ENCODE results near the gene LAMTOR5.

LAMTOR5 gene

DNA sequence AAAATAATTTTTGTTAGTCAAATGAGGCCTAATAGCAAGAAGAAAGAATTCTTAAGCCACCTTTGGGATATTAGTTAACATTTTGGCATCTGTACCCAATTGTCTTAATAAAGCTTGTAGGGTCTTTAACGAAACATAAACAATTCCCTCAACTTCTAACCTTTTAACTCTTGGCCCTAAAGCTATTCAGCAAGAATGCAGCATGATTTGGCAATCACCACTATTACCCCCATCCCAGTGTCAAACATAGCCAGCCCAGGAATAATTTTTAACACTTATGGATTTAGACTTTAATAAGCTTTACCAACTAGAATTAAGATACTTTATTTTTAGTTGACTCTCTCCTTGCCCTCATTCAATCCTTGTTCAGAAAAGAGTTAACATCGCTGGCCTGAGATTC lies 14.2 kb downstream of the LAMTOR5 start:
- H3K27ac ChIP-seq (ENCODE audit: low read depth in 2 of 2, low read length in 2 of 2), result peak overlapping the region in 1 of 2 donors; percentile 9
- no peak overlapping the region for H3K9ac ChIP-seq (ENCODE audit: low read depth in 1 of 2, low read length in 2 of 2)
- H3K27me3 ChIP-seq (ENCODE audit: control insufficient read depth in 2 of 2, insufficient read depth in 2 of 2, low read length in 2 of 2), result no peaks in the 10 kb centered on the region

DNA sequence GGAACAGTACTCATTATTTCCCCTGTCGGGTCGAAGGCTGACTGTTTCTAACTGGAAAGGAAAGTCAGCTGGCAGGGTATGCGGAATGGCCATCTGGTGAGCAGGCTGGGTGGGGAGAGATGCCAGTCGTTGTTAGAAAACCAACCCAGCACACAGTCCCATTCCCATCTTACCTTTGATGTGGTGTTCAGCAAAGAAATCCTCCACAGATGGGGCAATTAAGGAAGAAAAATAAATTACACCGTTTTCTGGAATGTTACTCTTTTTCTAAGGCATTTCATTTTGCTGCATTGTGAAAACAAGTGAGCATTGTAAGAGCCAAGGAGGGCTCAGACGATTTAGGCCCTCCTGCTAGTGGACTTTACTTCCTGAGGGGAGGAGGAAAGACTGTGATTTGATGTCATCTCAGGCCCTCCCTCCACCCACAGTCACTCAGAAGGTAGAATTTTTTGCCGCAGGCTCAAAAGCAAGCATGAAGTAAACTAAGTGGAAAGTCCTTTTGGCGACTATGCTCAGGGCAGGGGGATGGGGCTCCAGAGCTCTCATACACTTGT lies 16.7 kb downstream of the LAMTOR5 start, which contains the start of gene SLC16A4:
SLC16A4 (minus strand) TSS at position 335 of the 554 bp plus-strand sequence. CDS start 1,703 bp downstream, outside the sequence.
- H3K9me3 ChIP-seq (ENCODE audit: control insufficient read depth in 2 of 2, low read length in 2 of 2), result no peaks in the 10 kb centered on the region
- no peak within 1 kb of the TSS for H3K9ac ChIP-seq (ENCODE audit: low read depth in 1 of 2, low read length in 2 of 2)
- no peaks in the 10 kb centered on the region for H3K27me3 ChIP-seq (ENCODE audit: control insufficient read depth in 2 of 2, insufficient read depth in 2 of 2, low read length in 2 of 2)
- H3K36me3 ChIP-seq (ENCODE audit: control insufficient read depth in 2 of 2, insufficient read depth in 2 of 2, low read length in 2 of 2), result peaks cover 0 to 2% of the 10 kb centered on the region in 2 donors
- H3K4me1 ChIP-seq (ENCODE audit: control insufficient read depth in 2 of 2, insufficient read depth in 2 of 2, low read length in 2 of 2), result peaks cover 0 to 6% of the 10 kb centered on the region in 2 donors
- peak within 1 kb of the TSS; percentile 7 to 37 for H3K4me3 ChIP-seq (ENCODE audit: low read length in 2 of 2)
- H3K27ac ChIP-seq (ENCODE audit: low read depth in 2 of 2, low read length in 2 of 2), result peak within 1 kb of the TSS in 1 of 2 donors; percentile 39

More for the DNA sequence above, 14.2 kb downstream of the LAMTOR5 start:
- Histone ChIP-seq H3K36me3 (ENCODE audit: control insufficient read depth in 2 of 2, insufficient read depth in 2 of 2, low read length in 2 of 2) (peaks cover 0 to 2% of the 10 kb centered on the region in 2 donors), H3K4me3 (ENCODE audit: low read length in 2 of 2) (no peak overlapping the region), H3K9me3 (ENCODE audit: control insufficient read depth in 2 of 2, low read length in 2 of 2) (no peaks in the 10 kb centered on the region), H3K4me1 (ENCODE audit: control insufficient read depth in 2 of 2, insufficient read depth in 2 of 2, low read length in 2 of 2) (peaks cover 0 to 6% of the 10 kb centered on the region in 2 donors)

DNA sequence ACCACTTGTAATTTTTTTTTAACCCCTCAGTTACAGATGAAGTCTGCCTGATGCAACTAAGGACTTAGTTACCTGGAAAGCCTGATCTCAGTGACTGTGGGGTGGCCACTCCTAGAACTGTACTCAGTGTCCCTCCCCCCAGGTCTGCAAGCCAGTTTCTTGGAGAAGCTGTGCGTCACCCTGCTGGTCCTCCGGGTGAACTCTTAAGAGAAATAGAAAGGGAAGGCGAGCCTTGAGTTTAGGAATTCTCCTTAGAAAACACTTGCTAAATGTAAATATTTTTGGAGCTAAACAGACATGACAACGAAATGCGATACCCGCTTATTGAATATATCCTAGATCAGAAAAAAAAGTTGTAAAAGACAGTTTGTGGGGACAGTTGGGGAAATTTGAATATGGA lies 17.4 kb downstream of the LAMTOR5 start:
- Histone ChIP-seq H3K27me3 (ENCODE audit: control insufficient read depth in 2 of 2, insufficient read depth in 2 of 2, low read length in 2 of 2) (no peaks in the 10 kb centered on the region), H3K4me3 (ENCODE audit: low read length in 2 of 2) (no peak overlapping the region), H3K9ac (ENCODE audit: low read depth in 1 of 2, low read length in 2 of 2) (no peak overlapping the region), H3K9me3 (ENCODE audit: control insufficient read depth in 2 of 2, low read length in 2 of 2) (no peaks in the 10 kb centered on the region), H3K36me3 (ENCODE audit: control insufficient read depth in 2 of 2, insufficient read depth in 2 of 2, low read length in 2 of 2) (peaks cover 0 to under 1% of the 10 kb centered on the region in 2 donors), H3K4me1 (ENCODE audit: control insufficient read depth in 2 of 2, insufficient read depth in 2 of 2, low read length in 2 of 2) (peaks cover 0 to 11% of the 10 kb centered on the region in 2 donors), H3K27ac (ENCODE audit: low read depth in 2 of 2, low read length in 2 of 2) (no peak overlapping the region)

DNA sequence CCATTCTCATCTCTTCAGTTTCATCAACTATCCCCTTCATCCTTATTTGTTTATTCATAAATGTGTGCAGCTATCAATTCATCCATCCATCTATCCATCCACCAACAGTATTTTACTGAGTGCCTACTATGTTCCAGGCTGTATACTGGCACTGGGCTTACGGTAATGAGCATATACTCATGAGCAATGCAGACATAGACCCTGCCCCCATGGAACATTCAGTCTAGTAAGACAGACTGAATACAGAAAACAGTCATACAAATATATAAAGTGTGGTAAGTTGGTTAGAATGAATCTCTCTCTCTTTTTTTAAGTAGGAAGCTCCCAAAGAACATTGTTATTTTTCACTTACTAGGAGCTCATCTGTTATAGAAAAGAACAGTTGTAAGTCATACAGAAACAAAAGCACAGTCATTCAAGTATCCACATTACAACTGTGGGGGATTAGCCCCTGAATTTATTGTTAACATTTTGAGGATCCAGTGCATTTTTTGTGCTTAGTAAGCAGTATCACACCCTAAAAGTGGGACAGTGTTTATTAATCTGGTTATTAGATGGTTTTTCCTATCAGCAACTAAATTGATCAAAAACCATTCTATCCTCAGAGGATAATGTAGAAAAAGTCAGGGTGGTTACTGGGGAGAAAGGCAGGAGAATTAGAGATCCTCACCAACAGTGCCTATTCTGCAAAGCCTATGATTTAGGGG lies 20.3 kb downstream of the LAMTOR5 start:
- Histone ChIP-seq H3K4me3 (ENCODE audit: low read length in 2 of 2) (no peak overlapping the region), H3K4me1 (ENCODE audit: control insufficient read depth in 2 of 2, insufficient read depth in 2 of 2, low read length in 2 of 2) (peaks cover 0 to 13% of the 10 kb centered on the region in 2 donors), H3K27ac (ENCODE audit: low read depth in 2 of 2, low read length in 2 of 2) (no peak overlapping the region), H3K36me3 (ENCODE audit: control insufficient read depth in 2 of 2, insufficient read depth in 2 of 2, low read length in 2 of 2) (no peaks in the 10 kb centered on the region), H3K9ac (ENCODE audit: low read depth in 1 of 2, low read length in 2 of 2) (no peak overlapping the region), H3K9me3 (ENCODE audit: control insufficient read depth in 2 of 2, low read length in 2 of 2) (no peaks in the 10 kb centered on the region), H3K27me3 (ENCODE audit: control insufficient read depth in 2 of 2, insufficient read depth in 2 of 2, low read length in 2 of 2) (no peaks in the 10 kb centered on the region)

DNA sequence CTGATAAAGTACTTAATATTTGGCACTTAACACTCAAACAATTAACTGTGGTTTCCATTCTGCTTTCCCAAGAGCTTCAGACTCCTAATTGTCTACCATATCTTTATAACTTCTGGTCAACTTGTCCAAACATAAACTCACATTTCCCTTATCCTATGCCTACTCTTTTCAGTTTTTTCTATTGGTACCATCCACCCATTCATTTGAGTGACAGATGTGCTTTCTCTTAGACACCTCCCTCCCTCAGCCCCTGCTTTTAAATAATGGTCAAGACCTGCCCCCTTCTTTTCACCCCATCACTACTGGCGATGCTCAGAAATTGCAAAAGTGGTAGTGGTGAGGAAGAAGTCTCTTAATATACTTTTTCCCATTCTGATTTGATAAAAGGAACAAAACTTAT lies 22.1 kb downstream of the LAMTOR5 start:
- Histone ChIP-seq H3K27me3 (ENCODE audit: control insufficient read depth in 2 of 2, insufficient read depth in 2 of 2, low read length in 2 of 2) (no peaks in the 10 kb centered on the region), H3K9me3 (ENCODE audit: control insufficient read depth in 2 of 2, low read length in 2 of 2) (no peaks in the 10 kb centered on the region), H3K36me3 (ENCODE audit: control insufficient read depth in 2 of 2, insufficient read depth in 2 of 2, low read length in 2 of 2) (no peaks in the 10 kb centered on the region), H3K27ac (ENCODE audit: low read depth in 2 of 2, low read length in 2 of 2) (peak overlapping the region in 1 of 2 donors; percentile 33), H3K4me1 (ENCODE audit: control insufficient read depth in 2 of 2, insufficient read depth in 2 of 2, low read length in 2 of 2) (peaks cover 0 to 13% of the 10 kb centered on the region in 2 donors), H3K4me3 (ENCODE audit: low read length in 2 of 2) (peak overlapping the region in 1 of 2 donors; percentile 20), H3K9ac (ENCODE audit: low read depth in 1 of 2, low read length in 2 of 2) (no peak overlapping the region)

DNA sequence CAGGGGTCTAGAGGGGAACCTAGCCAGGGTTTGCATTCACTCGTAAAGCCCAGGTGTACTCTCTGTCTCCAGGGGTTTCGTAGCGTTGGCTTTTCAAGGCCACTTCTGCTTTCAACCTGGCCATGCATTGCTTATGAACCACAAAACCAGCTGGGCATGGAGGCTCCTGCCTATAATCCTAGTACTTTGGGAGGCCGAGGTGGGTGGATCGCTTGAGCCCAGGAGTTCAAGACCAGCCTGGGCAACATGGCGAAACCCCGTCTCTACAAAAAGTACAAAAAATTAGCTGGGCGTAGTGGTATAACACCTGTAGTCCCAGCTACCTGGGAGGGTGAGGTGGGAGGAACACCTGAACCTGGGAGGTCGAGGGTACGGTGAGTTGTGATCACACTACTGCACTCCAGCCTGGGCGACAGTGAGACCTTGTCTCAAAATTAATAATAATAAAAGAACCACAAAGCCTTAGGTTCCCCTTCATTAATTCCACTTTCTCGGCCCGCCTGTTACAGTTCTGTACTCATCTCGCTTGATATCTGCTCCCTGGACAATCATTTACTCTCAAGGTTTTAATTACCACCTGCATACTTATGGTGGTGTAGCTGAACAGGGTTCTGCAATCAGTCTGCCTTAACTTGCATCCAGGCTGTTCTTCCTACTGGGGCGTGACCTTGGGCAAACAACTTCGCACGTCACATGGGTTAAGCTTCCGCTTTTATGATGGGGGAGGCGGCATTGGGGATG lies 22.7 kb downstream of the LAMTOR5 start:
- H3K36me3 ChIP-seq (ENCODE audit: control insufficient read depth in 2 of 2, insufficient read depth in 2 of 2, low read length in 2 of 2), result no peaks in the 10 kb centered on the region
- H3K27ac ChIP-seq (ENCODE audit: low read depth in 2 of 2, low read length in 2 of 2), result peak overlapping the region; percentile 45 to 55
- no peaks in the 10 kb centered on the region for H3K9me3 ChIP-seq (ENCODE audit: control insufficient read depth in 2 of 2, low read length in 2 of 2)
- no peaks in the 10 kb centered on the region for H3K27me3 ChIP-seq (ENCODE audit: control insufficient read depth in 2 of 2, insufficient read depth in 2 of 2, low read length in 2 of 2)
- H3K4me3 ChIP-seq (ENCODE audit: low read length in 2 of 2), result peak overlapping the region; percentile 26 to 45
- peaks cover 0 to 13% of the 10 kb centered on the region in 2 donors for H3K4me1 ChIP-seq (ENCODE audit: control insufficient read depth in 2 of 2, insufficient read depth in 2 of 2, low read length in 2 of 2)
- H3K9ac ChIP-seq (ENCODE audit: low read depth in 1 of 2, low read length in 2 of 2), result no peak overlapping the region

DNA sequence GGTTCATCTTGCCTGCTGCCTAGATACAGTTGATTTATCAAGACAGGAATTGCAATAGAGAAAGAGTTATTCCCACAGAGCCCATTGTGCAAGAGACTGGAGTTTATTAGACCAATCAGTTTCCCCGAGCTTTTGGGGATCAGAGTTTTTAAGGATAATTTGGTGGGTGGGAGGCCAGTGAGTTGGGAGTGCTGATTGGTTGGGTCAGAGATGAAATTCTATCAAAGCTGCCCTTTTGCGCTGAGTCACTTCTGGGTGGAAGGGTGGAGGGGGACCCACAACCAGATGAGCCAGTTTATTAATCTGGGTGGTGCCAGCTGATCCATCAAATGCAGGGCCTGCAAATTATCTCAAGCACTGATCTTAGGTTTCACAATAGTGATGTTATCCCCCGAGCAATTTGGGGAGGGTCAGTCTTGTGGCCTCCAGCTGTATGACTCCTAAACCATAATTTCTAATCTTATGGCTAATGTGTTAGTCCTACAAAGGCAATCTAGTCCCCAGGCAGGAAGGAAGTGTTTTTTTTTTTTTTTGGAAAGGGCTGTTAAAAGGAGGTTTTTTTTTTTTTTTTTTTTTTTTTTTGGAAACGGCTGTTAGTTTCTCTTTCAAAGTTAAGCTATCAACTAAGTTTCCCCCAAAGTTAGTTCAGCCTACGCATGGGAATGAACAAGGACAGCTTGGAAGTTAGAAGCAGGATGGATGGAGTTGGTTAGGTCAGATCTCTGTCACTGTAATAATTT lies 24.1 kb downstream of the LAMTOR5 start:
- H3K9ac ChIP-seq (ENCODE audit: low read depth in 1 of 2, low read length in 2 of 2), result no peak overlapping the region
- H3K4me1 ChIP-seq (ENCODE audit: control insufficient read depth in 2 of 2, insufficient read depth in 2 of 2, low read length in 2 of 2), result peaks cover 0 to 13% of the 10 kb centered on the region in 2 donors
- H3K36me3 ChIP-seq (ENCODE audit: control insufficient read depth in 2 of 2, insufficient read depth in 2 of 2, low read length in 2 of 2), result peaks cover 0 to under 1% of the 10 kb centered on the region in 2 donors
- H3K9me3 ChIP-seq (ENCODE audit: control insufficient read depth in 2 of 2, low read length in 2 of 2), result no peaks in the 10 kb centered on the region
- no peaks in the 10 kb centered on the region for H3K27me3 ChIP-seq (ENCODE audit: control insufficient read depth in 2 of 2, insufficient read depth in 2 of 2, low read length in 2 of 2)
- H3K4me3 ChIP-seq (ENCODE audit: low read length in 2 of 2), result no peak overlapping the region
- no peak overlapping the region for H3K27ac ChIP-seq (ENCODE audit: low read depth in 2 of 2, low read length in 2 of 2)

DNA sequence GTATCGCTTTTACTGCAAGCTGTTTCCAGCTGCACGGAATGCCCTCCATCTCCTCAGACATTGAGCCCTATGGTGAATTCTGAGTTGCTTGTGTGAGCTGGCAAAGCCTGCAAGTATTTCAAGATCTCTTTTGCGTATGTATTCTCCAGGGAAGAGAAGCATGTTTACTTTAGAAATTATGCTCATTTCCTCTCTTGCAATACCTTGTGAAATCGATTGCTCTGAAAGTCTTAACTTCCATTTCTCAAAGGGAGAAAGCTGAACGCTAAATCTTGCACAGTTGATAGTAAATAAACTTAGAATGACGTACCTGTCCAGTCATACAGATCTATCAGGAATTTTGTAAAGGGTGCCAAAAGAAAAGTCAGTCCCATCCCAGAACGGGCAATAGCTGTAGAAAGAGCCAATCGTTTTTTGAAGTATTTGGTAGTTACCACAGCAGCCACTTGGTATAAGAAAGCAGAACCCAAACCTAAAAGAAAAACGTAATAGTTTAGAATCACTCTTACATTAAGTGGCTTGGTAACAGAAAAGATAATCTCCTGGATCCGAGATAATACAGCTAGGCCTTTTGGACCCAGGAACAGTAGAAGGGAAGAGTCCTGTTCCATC lies 26.7 kb downstream of the LAMTOR5 start:
- Histone ChIP-seq H3K4me3 (ENCODE audit: low read length in 2 of 2) (no peak overlapping the region), H3K36me3 (ENCODE audit: control insufficient read depth in 2 of 2, insufficient read depth in 2 of 2, low read length in 2 of 2) (peaks cover 6 to 15% of the 10 kb centered on the region in 2 donors), H3K9me3 (ENCODE audit: control insufficient read depth in 2 of 2, low read length in 2 of 2) (no peaks in the 10 kb centered on the region), H3K4me1 (ENCODE audit: control insufficient read depth in 2 of 2, insufficient read depth in 2 of 2, low read length in 2 of 2) (peaks cover 0 to 13% of the 10 kb centered on the region in 2 donors), H3K9ac (ENCODE audit: low read depth in 1 of 2, low read length in 2 of 2) (no peak overlapping the region), H3K27me3 (ENCODE audit: control insufficient read depth in 2 of 2, insufficient read depth in 2 of 2, low read length in 2 of 2) (no peaks in the 10 kb centered on the region), H3K27ac (ENCODE audit: low read depth in 2 of 2, low read length in 2 of 2) (no peak overlapping the region)

DNA sequence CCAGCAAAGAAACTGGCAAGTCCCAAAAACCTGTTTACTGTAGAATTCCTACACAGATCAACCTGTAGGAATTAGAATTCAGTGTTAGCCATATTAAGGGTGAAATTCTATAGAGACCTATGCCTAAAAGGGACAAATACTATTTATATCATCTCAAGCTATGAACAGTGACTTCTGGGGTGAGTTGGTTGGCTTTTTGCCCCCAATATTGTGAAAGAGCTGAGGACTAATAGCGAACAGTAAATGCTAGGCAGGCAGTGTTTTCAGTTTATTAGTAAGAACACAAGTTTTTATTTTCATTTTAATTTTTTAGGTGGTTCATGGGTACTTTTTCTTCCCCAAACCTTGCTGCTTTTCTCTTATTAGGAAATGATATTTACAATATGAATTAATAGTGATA lies 32.0 kb downstream of the LAMTOR5 start:
- H3K27me3 ChIP-seq (ENCODE audit: control insufficient read depth in 2 of 2, insufficient read depth in 2 of 2, low read length in 2 of 2), result no peaks in the 10 kb centered on the region
- H3K36me3 ChIP-seq (ENCODE audit: control insufficient read depth in 2 of 2, insufficient read depth in 2 of 2, low read length in 2 of 2), result peaks cover 15 to 28% of the 10 kb centered on the region in 2 donors
- H3K9ac ChIP-seq (ENCODE audit: low read depth in 1 of 2, low read length in 2 of 2), result no peak overlapping the region
- H3K4me1 ChIP-seq (ENCODE audit: control insufficient read depth in 2 of 2, insufficient read depth in 2 of 2, low read length in 2 of 2), result no peaks in the 10 kb centered on the region
- H3K27ac ChIP-seq (ENCODE audit: low read depth in 2 of 2, low read length in 2 of 2), result no peak overlapping the region
- no peak overlapping the region for H3K4me3 ChIP-seq (ENCODE audit: low read length in 2 of 2)
- no peaks in the 10 kb centered on the region for H3K9me3 ChIP-seq (ENCODE audit: control insufficient read depth in 2 of 2, low read length in 2 of 2)

Data from mucosa of rectum (tissue), 2 donors.